Measurements from ENCODE around the gene EXD2.
"Not testable (repeated sequence)": the region's sequence is repeated elsewhere in the genome, so short reads cannot be mapped to it uniquely, and the experiment has no call there.

The EXD2 gene

DNA sequence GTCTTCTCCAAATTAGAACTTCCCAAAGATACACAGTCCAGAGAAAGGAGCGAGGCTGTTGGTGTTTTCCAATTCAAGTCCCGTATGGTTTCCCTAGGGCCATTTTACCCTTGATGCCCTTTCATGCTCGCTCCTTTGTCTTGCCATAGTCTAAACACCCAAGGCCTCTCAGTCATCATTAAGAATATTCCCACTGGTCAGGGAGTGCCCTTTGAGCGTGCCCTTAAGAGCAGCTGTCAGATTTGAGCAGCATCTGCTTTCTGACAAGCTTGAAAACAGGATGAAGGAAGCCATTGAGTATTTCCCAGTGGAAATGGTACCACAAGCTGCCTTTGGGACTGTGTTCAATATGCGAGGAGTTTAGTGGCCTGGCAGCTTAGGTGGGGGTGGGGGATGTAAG, 58.3 kb downstream of the EXD2 start:
- DNase-seq (ENCODE audit: low read depth in 2 of 2) = no peak

DNA sequence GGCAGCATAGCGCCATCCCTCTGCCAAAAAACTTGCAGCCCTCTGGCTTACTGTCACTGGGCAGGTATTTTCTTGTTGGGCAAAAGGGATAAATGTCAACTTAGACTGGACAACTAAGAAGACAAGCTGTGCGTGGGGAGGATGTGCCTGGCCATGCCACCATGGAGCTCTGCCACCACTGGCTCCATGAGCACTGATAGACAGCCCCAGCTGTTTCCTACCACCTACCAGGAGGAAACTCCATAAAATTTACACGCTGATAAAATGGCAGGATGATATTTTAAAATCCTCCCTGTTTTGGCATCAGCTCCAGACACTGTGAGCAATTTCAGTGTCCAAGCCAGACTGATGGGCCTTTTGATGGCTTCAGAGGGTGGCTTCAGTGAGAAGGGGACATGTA, 61.6 kb downstream of the EXD2 start:
- DNase-seq (ENCODE audit: low read depth in 2 of 2) = no peak

DNA sequence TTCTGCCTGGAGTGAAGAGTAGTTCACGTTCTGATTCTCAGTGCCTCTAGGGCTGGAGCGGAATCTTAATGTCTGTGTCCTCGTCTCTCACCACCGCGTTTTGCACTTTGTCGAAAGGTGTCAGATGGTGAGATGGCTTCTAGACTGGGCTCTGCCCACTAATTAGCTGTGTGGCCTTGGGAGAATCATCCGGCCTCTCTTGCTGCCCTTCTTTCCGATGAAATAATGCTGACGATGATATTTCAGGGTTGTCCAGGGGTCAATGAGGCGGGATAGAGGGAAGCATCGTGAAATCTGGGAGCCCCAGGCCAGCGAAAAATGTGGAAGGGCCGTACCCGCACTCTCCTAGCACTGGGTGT, 67.8 kb downstream of the EXD2 start:
- no peak for DNase-seq (ENCODE audit: low read depth in 2 of 2)

DNA sequence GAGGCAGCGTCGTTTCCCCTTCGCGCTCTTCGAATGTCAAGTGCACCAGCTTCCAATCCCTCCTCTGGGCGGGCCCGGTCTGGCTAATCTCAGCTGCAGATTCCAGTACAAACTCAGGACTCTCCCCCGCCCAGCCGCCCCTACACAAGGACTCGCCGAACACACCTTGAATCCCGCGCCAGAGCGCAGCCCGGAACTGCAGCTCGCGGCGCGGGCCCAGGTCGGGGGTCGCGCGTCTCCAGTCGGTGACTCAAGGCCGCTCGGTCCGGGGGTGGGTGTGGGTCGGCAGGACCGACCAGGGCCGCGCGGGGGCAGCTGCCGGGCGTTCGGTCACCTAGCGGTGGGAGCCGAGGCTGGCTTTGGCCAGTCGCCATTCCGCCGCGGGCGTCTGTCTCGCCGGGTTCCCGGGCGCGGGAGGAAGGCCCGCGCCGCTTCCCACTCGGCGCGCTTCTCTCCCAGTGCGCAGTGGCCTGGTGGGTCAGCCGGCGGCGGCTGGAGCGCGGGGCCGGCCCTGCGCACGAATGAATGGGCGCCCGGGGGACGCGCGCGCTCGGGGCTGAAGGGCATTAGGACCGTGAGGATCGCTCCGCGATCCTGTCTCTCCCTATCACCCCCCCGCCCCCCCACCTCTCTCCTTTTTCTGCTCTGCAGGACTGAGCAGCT, 68.4 kb downstream of the EXD2 start, which contains the start of gene GALNT16:
GALNT16 (plus strand) TSS at position 632 of the 663 bp plus-strand sequence. CDS start 133 bp downstream, outside the sequence.
- DNase-seq (ENCODE audit: low read depth in 2 of 2) = no peak

DNA sequence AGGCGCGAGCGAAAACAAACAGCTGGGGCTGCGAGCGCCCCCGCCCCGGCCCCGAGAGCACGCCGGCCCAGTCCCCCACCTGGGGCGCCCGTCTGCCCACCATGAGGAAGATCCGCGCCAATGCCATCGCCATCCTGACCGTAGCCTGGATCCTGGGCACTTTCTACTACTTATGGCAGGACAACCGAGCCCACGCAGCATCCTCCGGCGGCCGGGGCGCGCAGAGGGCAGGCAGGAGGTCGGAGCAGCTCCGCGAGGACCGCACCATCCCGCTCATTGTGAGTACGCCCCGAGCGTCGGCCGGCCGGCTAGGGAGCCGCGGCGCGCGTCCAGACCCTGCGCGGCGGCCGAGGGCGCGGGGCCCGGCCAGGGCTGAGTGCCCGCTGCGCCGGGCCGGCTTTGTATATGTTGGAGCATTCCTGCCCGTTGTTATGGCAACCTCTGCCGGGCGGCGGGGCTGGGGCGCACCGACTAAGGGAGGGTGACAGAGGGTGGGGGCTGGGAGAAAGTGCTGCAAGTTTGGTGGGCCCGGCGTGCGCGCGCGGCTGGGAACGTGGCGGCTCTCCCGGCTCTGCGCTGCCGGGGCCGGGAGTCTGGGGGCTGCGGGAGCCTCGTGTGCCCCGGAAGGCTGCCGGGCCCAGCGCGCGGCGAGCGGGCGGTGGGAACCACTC, 69.0 kb downstream of the EXD2 start:
- no peak for DNase-seq (ENCODE audit: low read depth in 2 of 2)

GRCh38 chr14:69260861-69261564, 69.7 kb downstream of the EXD2 start:
- DNase-seq (ENCODE audit: low read depth in 2 of 2) = peak in 1 of 2 donors; percentile 20

GRCh38 chr14:69261761-69262331, 70.5 kb downstream of the EXD2 start:
- DNase-seq (ENCODE audit: low read depth in 2 of 2) = no peak

GRCh38 chr14:69262516-69262915, 71.2 kb downstream of the EXD2 start:
- no peak for DNase-seq (ENCODE audit: low read depth in 2 of 2)

DNA sequence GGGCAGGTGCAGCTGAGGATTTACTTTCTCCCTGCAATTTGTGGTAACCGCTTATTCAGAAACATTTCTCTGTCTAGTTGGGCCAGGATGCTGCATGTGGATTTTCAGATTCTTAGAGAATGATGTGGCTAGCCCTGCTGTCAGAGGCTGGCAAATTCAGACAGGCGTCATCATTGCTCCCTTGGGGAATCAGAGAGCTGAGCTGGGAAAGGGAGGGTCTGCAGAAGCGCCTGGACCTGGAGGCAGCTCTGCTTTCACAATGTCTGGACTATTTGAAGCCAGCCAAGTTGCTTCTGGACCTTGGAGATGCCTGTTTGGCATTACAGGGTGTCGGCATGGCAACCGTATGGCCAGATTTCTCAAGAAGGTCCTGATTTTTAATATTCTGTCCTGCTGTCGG, 72.1 kb downstream of the EXD2 start:
- DNase-seq (ENCODE audit: low read depth in 2 of 2) = no peak

DNA sequence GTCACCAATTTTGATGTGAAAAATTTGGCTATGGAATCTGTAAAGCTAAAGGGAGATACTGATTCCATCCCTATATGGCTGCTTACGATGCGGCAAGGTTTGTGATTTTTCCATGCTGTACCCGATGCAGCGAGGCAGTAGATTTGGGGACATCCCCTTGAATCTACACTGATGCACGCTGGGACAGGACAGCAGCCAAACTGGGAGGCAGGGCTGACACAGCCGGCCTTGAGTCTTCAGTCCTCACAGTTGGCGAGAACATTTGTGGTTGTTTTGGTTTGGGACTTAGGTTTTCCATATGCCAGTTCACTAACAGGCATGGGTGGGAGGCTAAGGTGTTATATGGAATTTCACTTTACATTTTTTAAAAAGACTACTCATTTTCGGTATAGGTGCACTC, 72.5 kb downstream of the EXD2 start:
- DNase-seq (ENCODE audit: low read depth in 2 of 2) = no peak

DNA sequence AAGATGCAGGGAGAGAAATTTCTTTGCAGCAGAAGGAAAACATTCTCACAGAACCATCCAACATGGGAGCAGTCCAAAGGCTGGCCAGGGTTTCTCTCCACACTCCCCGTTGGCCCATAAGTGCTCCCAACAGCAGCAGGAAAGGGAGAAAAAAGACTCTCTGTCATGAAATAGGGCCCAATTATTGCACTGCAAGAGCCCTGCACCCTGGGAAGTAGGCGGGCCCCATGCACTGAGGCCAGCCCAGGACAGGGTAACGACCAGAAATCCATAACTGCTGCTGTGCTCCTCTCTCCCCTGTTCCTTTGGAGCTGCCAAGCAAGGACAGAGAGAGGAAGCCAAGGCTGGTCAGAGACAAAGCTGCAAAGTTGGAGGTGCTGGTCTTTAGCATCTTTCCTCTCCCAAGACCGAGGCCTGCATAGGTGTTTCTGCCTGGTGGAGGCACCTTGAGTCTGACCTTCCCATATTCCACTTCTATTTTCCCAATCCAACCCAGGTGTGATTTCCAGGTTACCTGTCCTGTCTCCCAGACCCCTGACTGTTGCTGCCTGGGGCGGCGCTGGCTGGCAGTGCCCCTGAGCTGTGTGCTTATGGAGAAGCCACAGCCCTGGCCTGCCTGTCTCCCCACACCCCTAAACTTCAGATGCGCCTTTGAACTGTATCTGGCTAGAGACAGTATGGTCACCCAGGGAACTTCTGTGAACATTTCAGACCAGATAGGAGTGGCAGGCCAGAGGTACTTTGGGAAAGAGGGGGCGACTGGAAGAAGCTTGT, 75.5 kb downstream of the EXD2 start:
- no peak for DNase-seq (ENCODE audit: low read depth in 2 of 2)

DNA sequence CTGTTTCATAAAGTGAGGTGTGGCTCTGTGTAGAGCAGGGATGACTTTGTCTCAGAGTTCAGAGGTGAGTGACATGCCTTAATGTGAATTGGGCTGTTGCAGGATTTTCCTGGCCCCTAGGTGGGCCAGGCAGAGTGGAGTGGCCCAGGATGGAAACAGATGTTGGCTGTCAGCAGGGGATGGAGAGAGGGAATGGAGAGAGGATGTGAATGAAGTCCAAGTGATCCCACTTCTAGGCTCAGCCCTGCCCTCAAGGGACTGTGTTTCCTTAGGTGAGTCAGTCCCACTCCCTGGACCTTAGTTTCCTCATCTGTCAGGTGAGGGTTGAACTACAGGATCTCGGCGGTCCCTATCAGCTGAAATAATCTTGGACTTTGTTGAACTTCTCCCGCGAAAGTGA, 76.2 kb downstream of the EXD2 start:
- no peak for DNase-seq (ENCODE audit: low read depth in 2 of 2)

DNA sequence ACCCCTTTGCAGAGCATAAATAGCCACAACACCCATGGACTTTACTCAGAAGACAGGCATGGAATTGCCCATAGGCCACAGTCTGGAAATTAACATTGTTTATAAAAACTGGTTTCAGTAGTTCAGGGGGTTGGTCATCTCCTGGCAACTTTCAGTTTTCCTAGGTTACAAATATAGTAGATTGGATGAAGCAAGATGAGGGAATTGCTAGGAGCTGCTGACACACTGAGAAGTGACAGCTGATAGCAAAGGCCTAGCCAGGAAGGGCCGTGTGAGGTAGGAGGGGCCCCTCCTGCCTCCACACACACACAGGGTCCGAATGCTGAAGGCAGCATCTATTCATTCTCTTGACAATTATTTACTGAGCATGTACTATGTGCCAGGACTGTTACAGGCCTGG, 76.9 kb downstream of the EXD2 start:
- DNase-seq (ENCODE audit: low read depth in 2 of 2) = no peak

- no peak for DNase-seq (ENCODE audit: low read depth in 2 of 2)
These were observed 77.5 kb downstream of the EXD2 start for GRCh38 chr14:69268763-69269162.

DNA sequence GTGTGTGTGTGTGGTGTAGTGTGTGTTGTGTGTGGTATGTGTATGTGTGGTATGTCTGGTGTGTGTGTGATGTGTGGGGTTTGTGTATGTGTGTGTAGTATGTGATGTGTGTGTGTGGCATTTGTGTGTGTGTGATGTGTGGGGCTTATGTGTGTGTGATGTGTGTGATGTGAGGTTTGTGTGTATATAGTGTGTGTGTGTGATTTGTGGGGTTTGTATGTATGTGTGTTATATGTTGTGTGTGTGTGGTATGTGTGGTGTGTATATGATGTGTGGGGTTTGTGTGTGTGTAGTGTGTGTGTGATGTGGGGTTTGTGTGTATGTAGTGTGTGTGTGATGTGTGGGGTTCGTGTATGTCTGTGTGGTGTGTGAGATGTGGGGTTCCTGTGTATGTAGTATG, 78.1 kb downstream of the EXD2 start:
- no peak for DNase-seq (ENCODE audit: low read depth in 2 of 2)

DNA sequence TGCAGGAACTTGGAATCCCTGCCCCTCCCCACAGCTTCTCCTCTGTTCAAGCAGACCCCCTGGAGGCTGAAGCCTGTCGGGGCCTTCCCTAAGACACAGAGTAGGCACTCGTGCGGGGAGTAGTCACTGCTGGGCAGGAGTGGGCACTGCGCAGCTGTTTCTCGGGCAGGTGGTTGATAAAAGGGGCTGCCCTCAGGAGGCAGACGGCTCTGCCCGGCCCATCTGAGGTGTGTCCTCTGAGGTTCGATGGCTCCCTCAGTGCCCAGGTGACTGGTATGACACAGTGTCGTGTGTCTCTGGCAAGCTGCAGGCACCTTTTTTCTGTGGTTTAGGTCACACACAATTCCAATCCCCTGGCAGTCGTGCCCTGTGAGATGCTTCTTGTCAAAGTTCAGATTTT, 78.8 kb downstream of the EXD2 start:
- DNase-seq (ENCODE audit: low read depth in 2 of 2) = no peak

GRCh38 chr14:69270795-69271708, 79.8 kb downstream of the EXD2 start:
- no peak for DNase-seq (ENCODE audit: low read depth in 2 of 2)

GRCh38 chr14:69274321-69274720, 83.0 kb downstream of the EXD2 start:
- DNase-seq (ENCODE audit: low read depth in 2 of 2) = no peak

GRCh38 chr14:69275331-69275730, 84.0 kb downstream of the EXD2 start:
- no peak for DNase-seq (ENCODE audit: low read depth in 2 of 2)

GRCh38 chr14:69277356-69277755, 86.1 kb downstream of the EXD2 start:
- DNase-seq (ENCODE audit: low read depth in 2 of 2) = not testable (repeated sequence)

DNA sequence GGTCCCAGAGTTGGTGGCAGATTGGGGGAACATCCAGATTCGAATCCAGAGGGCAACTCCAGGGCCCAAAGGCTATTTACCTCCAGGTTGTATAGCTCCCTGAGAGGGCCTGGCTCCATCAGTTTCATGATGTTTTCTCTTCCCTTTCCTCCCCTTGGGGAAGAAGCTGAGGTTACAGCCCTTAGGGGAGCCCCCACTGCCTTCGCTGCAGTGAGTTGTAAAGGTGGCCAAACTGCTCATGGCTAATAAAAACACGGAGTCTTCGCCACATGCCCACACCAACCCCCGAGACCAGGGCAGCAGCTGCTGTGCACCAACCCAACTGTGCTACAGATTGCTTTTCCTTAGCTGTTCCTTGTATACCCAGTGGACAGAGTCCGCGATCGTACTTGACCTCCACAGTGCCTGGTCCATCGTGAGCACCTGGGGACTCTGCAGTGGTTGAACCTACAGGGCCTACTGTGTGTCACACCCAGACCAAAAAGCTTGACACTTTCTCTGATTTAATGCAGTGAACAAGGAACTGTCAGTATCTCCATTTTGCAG, 89.5 kb downstream of the EXD2 start:
- no peak for DNase-seq (ENCODE audit: low read depth in 2 of 2)

All from stimulated activated CD4-positive, alpha-beta T cell treated with anti-CD3 and anti-CD28 coated beads, Interleukin-1b, Interleukin-23, amount 100 ng/mL, for 1 hour (primary cell).